ENCODE data around the gene GNPTG. TPM values are rescaled to one million over a fixed set of nuclear protein-coding genes. Genes with fewer than 3 reads are reported as not detected.

The GNPTG gene
- total and polyA plus RNA-seq, 2 of the 13 experiments (the other 11 are each of a cell fraction or from before 2014, with no cell fraction given): 22.7 to 71.1 TPM

- peak; percentile 92 for TF ChIP-seq ZNF280D (CRISPR knock-in tag; IDR thresholded peaks at IDR 0.05)
- no peak for TF ChIP-seq MBD4 (IDR thresholded peaks at IDR 0.05; ENCODE audit: borderline replicate concordance, low read length)
- TF ChIP-seq NCOA1 (CRISPR knock-in tag; IDR thresholded peaks at IDR 0.05): no peak
- no peak for TF ChIP-seq ZNF572 (CRISPR knock-in tag; IDR thresholded peaks at IDR 0.05)
- no peak; the same call in 1 of the 2 replicates for TF ChIP-seq ZNF550 (CRISPR knock-in tag; IDR thresholded peaks at IDR 0.05; ENCODE audit: borderline replicate concordance)
- no peak for TF ChIP-seq ZNF136 (CRISPR knock-in tag; IDR thresholded peaks at IDR 0.05; ENCODE audit: low read depth)
- 0 out of 2 replicates have a peak, but pooled peaks have one; percentile 30 for TF ChIP-seq ZMYM2 (CRISPR knock-in tag; IDR thresholded peaks at IDR 0.05)
- TF ChIP-seq ZNF660 (CRISPR knock-in tag; IDR thresholded peaks at IDR 0.05; ENCODE audit: borderline replicate concordance, low read depth): no peak
- peak; percentile 28; the same call in 1 of the 2 replicates for TF ChIP-seq IRF2 (CRISPR knock-in tag; IDR thresholded peaks at IDR 0.05)
- peak; percentile 99 for TF ChIP-seq ZFP91 (CRISPR knock-in tag; IDR thresholded peaks at IDR 0.05; ENCODE audit: borderline replicate concordance)
- peak; percentile 85 for TF ChIP-seq ZBTB25 (CRISPR knock-in tag; IDR thresholded peaks at IDR 0.05)
- TF ChIP-seq TFE3 (CRISPR knock-in tag; IDR thresholded peaks at IDR 0.05): peak; percentile 47
- TF ChIP-seq GRHL1 (CRISPR knock-in tag; conservative IDR thresholded peaks at IDR 0.05): no peak
- TF ChIP-seq SP1 (IDR thresholded peaks at IDR 0.05): no peak
- TF ChIP-seq SP1 (CRISPR knock-in tag; IDR thresholded peaks at IDR 0.05): peak; percentile 94
- peak; percentile 93 for TF ChIP-seq GLI4 (CRISPR knock-in tag; IDR thresholded peaks at IDR 0.05; ENCODE audit: borderline replicate concordance)
- TF ChIP-seq PREB (CRISPR knock-in tag; IDR thresholded peaks at IDR 0.05): no peak
- no peak for TF ChIP-seq TOE1 (CRISPR knock-in tag; IDR thresholded peaks at IDR 0.05)
Measured at GRCh38 chr16:1308977-1309885, 42.5 kb upstream of the GNPTG start, which contains the start of gene UBE2I (continued).
